ENCODE data around the gene EEA1.
"Not testable (repeated sequence)": the region's sequence is repeated elsewhere in the genome, so short reads cannot be mapped to it uniquely, and the experiment has no call there.

Gene EEA1

GRCh38 chr12:92803903-92804302 lies 125.2 kb downstream of the EEA1 start:
- DNase-seq (ENCODE audit: low read depth, low spot score): no peak

GRCh38 chr12:92802906-92803305 lies 126.2 kb downstream of the EEA1 start:
- DNase-seq (ENCODE audit: low read depth, low spot score): no peak

GRCh38 chr12:92796650-92797049 lies 132.4 kb downstream of the EEA1 start:
- no peak for DNase-seq (ENCODE audit: low read depth, low spot score)

GRCh38 chr12:92794814-92795213 lies 134.3 kb downstream of the EEA1 start:
- DNase-seq (ENCODE audit: low read depth, low spot score): no peak

- DNase-seq (ENCODE audit: low read depth, low spot score): not testable (repeated sequence)
Observed at GRCh38 chr12:92794356-92794755, 134.7 kb downstream of the EEA1 start.

GRCh38 chr12:92786045-92786444 lies 143.1 kb downstream of the EEA1 start:
- DNase-seq (ENCODE audit: low read depth, low spot score): no peak

- DNase-seq (ENCODE audit: low read depth, low spot score): no peak
Observed at GRCh38 chr12:92785563-92785950, 143.5 kb downstream of the EEA1 start.

- DNase-seq (ENCODE audit: low read depth, low spot score): peak; percentile 7
Observed at GRCh38 chr12:92784797-92785562, 144.1 kb downstream of the EEA1 start.

GRCh38 chr12:92784356-92784755 lies 144.7 kb downstream of the EEA1 start:
- DNase-seq (ENCODE audit: low read depth, low spot score): no peak

GRCh38 chr12:92779902-92780301 lies 149.2 kb downstream of the EEA1 start:
- no peak for DNase-seq (ENCODE audit: low read depth, low spot score)

- DNase-seq (ENCODE audit: low read depth, low spot score): no peak
Observed at GRCh38 chr12:92778525-92778924, 150.6 kb downstream of the EEA1 start.

- DNase-seq (ENCODE audit: low read depth, low spot score): no peak
Observed at GRCh38 chr12:92775416-92775815, 153.7 kb downstream of the EEA1 start.

- DNase-seq (ENCODE audit: low read depth, low spot score): no peak
Observed at GRCh38 chr12:92771001-92771400, 158.1 kb downstream of the EEA1 start.

- no peak for DNase-seq (ENCODE audit: low read depth, low spot score)
Observed at GRCh38 chr12:92769124-92769901, 159.8 kb downstream of the EEA1 start.

GRCh38 chr12:92765871-92766270 lies 163.2 kb downstream of the EEA1 start:
- no peak for DNase-seq (ENCODE audit: low read depth, low spot score)

- no peak for DNase-seq (ENCODE audit: low read depth, low spot score)
Observed at GRCh38 chr12:92764831-92765230, 164.3 kb downstream of the EEA1 start.

- DNase-seq (ENCODE audit: low read depth, low spot score): no peak
Observed at GRCh38 chr12:92762773-92763172, 166.3 kb downstream of the EEA1 start.

- no peak for DNase-seq (ENCODE audit: low read depth, low spot score)
Observed at GRCh38 chr12:92759634-92760268, 169.3 kb downstream of the EEA1 start.

GRCh38 chr12:92757597-92758121 lies 171.4 kb downstream of the EEA1 start:
- no peak for DNase-seq (ENCODE audit: low read depth, low spot score)

GRCh38 chr12:92756898-92757596 lies 172.0 kb downstream of the EEA1 start:
- DNase-seq (ENCODE audit: low read depth, low spot score): no peak

- DNase-seq (ENCODE audit: low read depth, low spot score): no peak
Observed at GRCh38 chr12:92753976-92754885, 174.9 kb downstream of the EEA1 start.
